Cerebellar cortex (tissue), 1 donor: ENCODE results near the gene WDFY1.
"Not testable (repeated sequence)": the region's sequence is repeated elsewhere in the genome, so short reads cannot be mapped to it uniquely, and the experiment has no call there.

Experiments
- DNase-seq: peaks from one replicate; pipeline ENCODE4 v3.0.0-alpha.2; 2015; ENCODE audit warnings: low spot score

WDFY1 gene

GRCh38 chr2:223957092-223957851, 12.1 kb upstream of the WDFY1 start, which contains the start of gene MRPL44:
Gene MRPL44, plus strand, starts transcription at chr2:223957463. Its CDS starts 10 bp downstream, at chr2:223957473.
- peak; percentile 95 for DNase-seq

GRCh38 chr2:223956300-223956699, 11.2 kb upstream of the WDFY1 start:
- DNase-seq = no peak

GRCh38 chr2:223954401-223954800, 9.3 kb upstream of the WDFY1 start:
- DNase-seq = peak; percentile 42

GRCh38 chr2:223952280-223952968, 7.3 kb upstream of the WDFY1 start:
- DNase-seq = no peak

GRCh38 chr2:223950448-223951347, 5.6 kb upstream of the WDFY1 start:
- no peak for DNase-seq

- no peak for DNase-seq
These were observed 4.2 kb upstream of the WDFY1 start for GRCh38 chr2:223949241-223949840.

GRCh38 chr2:223947711-223948205, 2.6 kb upstream of the WDFY1 start:
- DNase-seq = no peak

GRCh38 chr2:223945755-223946154, 620 bp upstream of the WDFY1 start:
- DNase-seq = no peak

- peak; percentile 50 for DNase-seq
These were observed 901 bp downstream of the WDFY1 start for GRCh38 chr2:223944166-223944702.

- DNase-seq = peak; percentile 38
These were observed 1.6 kb downstream of the WDFY1 start for GRCh38 chr2:223943561-223944008.

GRCh38 chr2:223943135-223943534, 2.0 kb downstream of the WDFY1 start:
- DNase-seq = no peak

- DNase-seq = no peak
These were observed 3.4 kb downstream of the WDFY1 start for GRCh38 chr2:223941579-223942277.

GRCh38 chr2:223939438-223939837, 5.7 kb downstream of the WDFY1 start:
- not testable (repeated sequence) for DNase-seq

GRCh38 chr2:223937535-223937934, 7.6 kb downstream of the WDFY1 start:
- no peak for DNase-seq

GRCh38 chr2:223936862-223937326, 8.2 kb downstream of the WDFY1 start:
- DNase-seq = no peak

- no peak for DNase-seq
These were observed 9.5 kb downstream of the WDFY1 start for GRCh38 chr2:223935459-223936125.

GRCh38 chr2:223934870-223935269, 10.3 kb downstream of the WDFY1 start:
- no peak for DNase-seq

- DNase-seq = no peak
These were observed 12.0 kb downstream of the WDFY1 start for GRCh38 chr2:223932816-223933800.
